Stimulated activated effector memory CD8-positive, alpha-beta T cell treated with anti-CD3 and anti-CD28 coated beads, Interleukin-12 subunit alpha, Interleukin-12 subunit beta, amount 100 ng/mL, for 72 hours (primary cell): ENCODE results near the gene ITGA6.
A peak's percentile ranks its signal among the peaks of the same experiment; 100 is the strongest.

ENCODE experiments used
- ATAC-seq: fragments of 150-1000 bp; cut with Tn5 transposase; 2 replicates; pipeline ENCODE4 v1.10.0; 2021
- DNase-seq, 2 donors: peaks; one replicate each; pipeline ENCODE4 v3.0.0; 2021 to 2022; ENCODE audit warnings: low spot score in 2 of 2
- H3K27ac Mint-ChIP-seq: one replicate; pipeline ENCODE4 v1.8.0; 2022; ENCODE audit warnings: mild to moderate bottlenecking, mixed read lengths
- H3K36me3 Mint-ChIP-seq: one replicate; pipeline ENCODE4 v1.8.0; 2022; ENCODE audit warnings: mild to moderate bottlenecking, mixed read lengths
- H3K4me1 Mint-ChIP-seq: one replicate; pipeline ENCODE4 v1.8.0; 2022; ENCODE audit warnings: mixed read lengths
- H3K4me3 Mint-ChIP-seq: one replicate; pipeline ENCODE4 v1.8.0; 2022; ENCODE audit warnings: mild to moderate bottlenecking, mixed read lengths
- H3K9me3 Mint-ChIP-seq: one replicate; pipeline ENCODE4 v1.8.0; 2022; ENCODE audit warnings: mixed read lengths

The ITGA6 gene

DNA sequence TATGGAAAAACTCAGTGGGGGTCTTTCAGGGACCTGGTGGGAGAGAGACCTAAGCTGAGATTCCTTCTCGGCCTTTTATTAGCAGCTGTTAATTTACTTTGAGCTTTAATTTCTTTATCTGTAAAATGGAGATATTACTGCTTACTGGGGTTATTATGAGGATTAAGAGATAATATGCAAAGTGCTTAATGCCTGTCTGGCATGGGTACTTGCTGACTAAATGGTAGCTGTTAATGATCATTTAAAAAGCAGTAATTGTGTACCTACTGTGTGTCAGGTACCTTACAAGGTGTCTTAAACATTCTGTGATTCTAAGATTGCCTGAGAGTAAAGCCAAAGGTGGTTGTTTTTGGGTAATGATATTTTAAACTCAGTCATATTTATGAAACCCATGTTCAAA lies 2.6 kb downstream of the ITGA6 start:
- Mint-ChIP-seq H3K9me3 (no peaks in the 10 kb centered on the region), H3K36me3 (no peaks in the 10 kb centered on the region), H3K4me1 (peaks cover 61% of the 10 kb centered on the region), H3K27ac (no peak overlapping the region), H3K4me3 (no peak overlapping the region)
- ATAC-seq = no peak
- DNase-seq = no peak

DNA sequence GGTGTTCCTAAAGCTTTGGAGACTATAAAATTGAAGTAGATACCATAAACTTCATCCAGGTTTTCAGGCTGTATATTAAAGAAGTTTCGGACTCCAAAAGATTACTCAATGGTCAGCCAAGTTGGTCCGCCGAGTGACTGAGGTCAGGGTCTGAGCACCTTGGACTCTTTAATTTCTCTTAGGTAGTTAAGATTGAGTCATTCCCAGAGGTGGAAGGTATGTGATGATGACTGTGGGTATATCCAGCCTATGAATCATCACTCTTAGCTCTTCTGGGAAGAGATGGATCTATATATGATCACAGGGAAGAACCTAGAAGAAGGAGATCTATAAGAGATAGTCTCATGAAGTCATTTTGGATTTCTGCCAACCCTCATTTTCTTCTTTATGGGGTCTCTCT lies 3.3 kb downstream of the ITGA6 start:
- DNase-seq = no peak
- H3K4me3 Mint-ChIP-seq = no peak overlapping the region
- no peak overlapping the region for H3K27ac Mint-ChIP-seq
- no peaks in the 10 kb centered on the region for H3K9me3 Mint-ChIP-seq
- no peaks in the 10 kb centered on the region for H3K36me3 Mint-ChIP-seq
- H3K4me1 Mint-ChIP-seq = peaks cover 66% of the 10 kb centered on the region
- ATAC-seq = no peak

DNA sequence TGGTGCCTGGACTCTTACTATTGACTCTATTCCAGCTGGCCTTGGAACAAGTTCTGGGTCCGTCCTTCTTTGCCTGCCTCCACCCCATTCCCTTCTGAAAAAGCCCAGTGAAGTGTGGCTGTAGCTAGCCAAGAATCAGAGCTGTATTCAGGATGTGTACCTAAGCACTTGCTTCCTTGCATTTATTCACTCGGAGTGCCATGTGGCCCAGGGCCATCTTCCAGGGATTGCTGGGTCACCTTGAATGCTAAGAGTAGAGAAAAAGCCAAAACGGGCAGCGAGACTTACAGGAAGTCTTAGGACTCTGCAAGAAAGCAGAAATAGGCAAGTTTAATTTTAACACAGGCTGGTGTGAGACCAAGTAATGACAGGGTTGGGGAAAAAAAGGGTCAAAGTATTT lies 4.1 kb downstream of the ITGA6 start:
- Mint-ChIP-seq H3K9me3 (no peaks in the 10 kb centered on the region), H3K27ac (no peak overlapping the region), H3K4me1 (peaks cover 70% of the 10 kb centered on the region), H3K4me3 (no peak overlapping the region), H3K36me3 (no peaks in the 10 kb centered on the region)
- DNase-seq (no peak), ATAC-seq (no peak)

DNA sequence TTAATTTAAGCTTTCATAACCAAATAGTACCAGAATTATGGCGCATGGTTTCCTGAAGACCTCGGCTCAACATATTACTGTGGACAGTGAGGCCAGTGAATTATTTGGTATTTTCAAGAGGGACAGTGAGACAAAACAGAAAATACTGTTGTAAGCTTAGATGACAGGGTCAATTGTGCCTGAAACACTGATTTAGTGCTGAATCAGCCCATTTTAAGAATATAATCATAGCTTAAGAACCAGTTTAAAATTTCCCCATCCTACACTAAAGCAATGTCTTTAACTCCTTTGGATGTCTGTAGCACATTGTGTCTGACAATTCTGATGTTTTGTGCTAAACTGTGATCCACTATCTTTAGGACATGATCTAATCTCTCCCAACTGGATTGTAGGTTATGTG lies 4.6 kb downstream of the ITGA6 start:
- Mint-ChIP-seq H3K36me3 (no peaks in the 10 kb centered on the region), H3K27ac (no peak overlapping the region), H3K4me3 (no peak overlapping the region), H3K4me1 (peaks cover 67% of the 10 kb centered on the region), H3K9me3 (no peaks in the 10 kb centered on the region)
- no peak for ATAC-seq
- DNase-seq = no peak

DNA sequence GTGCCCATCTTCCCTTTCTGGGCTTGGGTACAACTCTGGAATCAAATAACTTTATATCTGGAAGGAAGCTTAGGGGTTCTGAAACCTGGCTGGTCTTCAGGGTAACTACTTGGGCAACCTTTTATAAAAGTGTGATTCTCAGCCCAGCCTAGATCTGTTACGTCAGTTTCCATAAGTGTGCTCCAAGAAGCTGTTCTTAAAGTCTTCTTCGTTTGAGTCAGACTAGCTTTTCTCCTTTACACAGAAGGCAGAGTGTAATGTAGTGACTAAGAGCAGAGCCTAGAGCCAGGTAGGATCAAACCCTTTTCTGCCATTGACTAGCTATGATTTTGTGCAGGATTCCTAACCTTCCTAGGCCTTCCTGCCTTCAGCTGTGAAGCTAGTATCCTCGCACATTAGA lies 5.8 kb downstream of the ITGA6 start:
- no peak for ATAC-seq

DNA sequence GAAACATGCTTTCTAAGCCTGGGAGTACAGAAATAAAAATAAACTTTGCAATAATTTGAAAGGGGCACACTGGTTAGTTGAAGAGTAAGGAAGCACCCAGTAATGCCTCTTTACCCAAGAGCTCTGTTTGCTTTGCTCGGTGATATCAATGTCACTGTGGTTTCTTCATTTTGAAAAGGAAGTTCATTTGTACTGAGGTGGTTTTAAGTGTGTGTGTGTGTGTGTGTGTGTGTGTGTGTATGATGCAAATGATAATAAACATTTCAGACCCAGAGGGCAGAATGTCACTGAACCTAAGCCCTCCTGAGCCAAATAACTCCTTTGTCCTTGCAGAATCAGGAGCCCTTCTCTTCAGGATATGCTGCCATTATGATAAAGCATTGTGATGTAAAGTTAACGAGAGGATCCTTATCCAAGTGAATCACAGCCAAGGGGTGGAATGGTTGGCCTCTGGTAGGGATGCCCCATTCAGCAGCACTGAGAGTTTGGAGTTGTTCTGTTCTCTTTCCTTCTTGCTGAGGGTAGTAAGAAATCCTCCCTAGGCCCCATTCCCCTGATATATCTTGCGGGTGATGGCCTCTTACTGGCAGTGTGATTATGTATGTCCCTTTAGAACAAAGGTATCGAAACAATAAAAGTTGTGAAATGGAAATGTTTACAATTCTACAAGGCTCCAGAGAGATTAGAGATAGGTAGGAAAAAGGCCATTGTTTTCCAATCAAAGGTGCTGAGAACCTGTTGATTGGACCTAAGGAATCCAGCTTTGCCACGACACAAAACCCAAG lies 7.6 kb downstream of the ITGA6 start:
- Mint-ChIP-seq H3K36me3 (no peaks in the 10 kb centered on the region), H3K9me3 (no peaks in the 10 kb centered on the region), H3K4me3 (no peak overlapping the region), H3K27ac (no peak overlapping the region), H3K4me1 (peaks cover 49% of the 10 kb centered on the region)
- DNase-seq (no peak), ATAC-seq (peak; percentile 31)

More for the DNA sequence above, 5.8 kb downstream of the ITGA6 start:
- H3K4me3 Mint-ChIP-seq = no peak overlapping the region
- H3K9me3 Mint-ChIP-seq = no peaks in the 10 kb centered on the region
- DNase-seq = no peak
- H3K4me1 Mint-ChIP-seq = peaks cover 63% of the 10 kb centered on the region
- H3K36me3 Mint-ChIP-seq = no peaks in the 10 kb centered on the region
- H3K27ac Mint-ChIP-seq = no peak overlapping the region

DNA sequence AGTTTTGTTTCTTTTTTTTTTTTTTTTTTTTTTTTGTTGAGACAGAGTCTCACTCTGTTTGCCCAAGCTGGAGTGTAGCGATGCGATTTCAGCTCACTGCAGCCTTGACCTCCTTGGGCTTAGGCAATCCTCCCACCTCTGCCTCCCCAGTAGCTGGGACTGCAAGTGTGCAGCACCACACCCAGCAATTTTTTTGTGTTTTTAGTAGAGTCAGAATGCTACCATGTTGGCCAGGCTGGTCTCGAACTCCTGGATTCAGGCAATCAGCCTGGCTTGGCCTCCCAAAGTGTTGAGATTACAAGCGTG lies 8.2 kb downstream of the ITGA6 start:
- Mint-ChIP-seq H3K9me3 (no peaks in the 10 kb centered on the region), H3K4me3 (no peak overlapping the region), H3K4me1 (peaks cover 49% of the 10 kb centered on the region), H3K36me3 (no peaks in the 10 kb centered on the region), H3K27ac (no peak overlapping the region)
- no peak for DNase-seq
- ATAC-seq = no peak

DNA sequence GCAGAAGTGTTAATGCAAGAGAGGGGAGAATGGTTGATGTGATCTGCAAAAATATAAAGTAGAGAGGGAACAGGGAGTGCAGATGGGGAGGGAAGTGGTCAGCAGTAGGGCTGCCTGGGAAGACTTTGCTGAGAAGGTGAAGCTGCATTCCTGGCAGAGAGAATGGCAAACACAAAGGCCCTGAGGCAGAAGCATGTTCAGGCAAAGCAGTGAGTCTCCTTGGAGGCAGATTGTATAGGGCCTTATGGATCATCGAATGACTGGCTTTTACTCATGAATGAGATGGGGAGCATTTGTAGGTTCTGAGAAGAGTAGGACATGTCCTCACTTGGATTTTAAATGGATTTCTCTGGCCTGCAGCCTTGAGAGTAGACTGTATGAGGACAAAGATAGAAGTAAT lies 9.5 kb downstream of the ITGA6 start:
- Mint-ChIP-seq H3K9me3 (no peaks in the 10 kb centered on the region), H3K36me3 (no peaks in the 10 kb centered on the region), H3K27ac (no peak overlapping the region), H3K4me3 (no peak overlapping the region), H3K4me1 (peaks cover 46% of the 10 kb centered on the region)
- DNase-seq (no peak), ATAC-seq (no peak)

DNA sequence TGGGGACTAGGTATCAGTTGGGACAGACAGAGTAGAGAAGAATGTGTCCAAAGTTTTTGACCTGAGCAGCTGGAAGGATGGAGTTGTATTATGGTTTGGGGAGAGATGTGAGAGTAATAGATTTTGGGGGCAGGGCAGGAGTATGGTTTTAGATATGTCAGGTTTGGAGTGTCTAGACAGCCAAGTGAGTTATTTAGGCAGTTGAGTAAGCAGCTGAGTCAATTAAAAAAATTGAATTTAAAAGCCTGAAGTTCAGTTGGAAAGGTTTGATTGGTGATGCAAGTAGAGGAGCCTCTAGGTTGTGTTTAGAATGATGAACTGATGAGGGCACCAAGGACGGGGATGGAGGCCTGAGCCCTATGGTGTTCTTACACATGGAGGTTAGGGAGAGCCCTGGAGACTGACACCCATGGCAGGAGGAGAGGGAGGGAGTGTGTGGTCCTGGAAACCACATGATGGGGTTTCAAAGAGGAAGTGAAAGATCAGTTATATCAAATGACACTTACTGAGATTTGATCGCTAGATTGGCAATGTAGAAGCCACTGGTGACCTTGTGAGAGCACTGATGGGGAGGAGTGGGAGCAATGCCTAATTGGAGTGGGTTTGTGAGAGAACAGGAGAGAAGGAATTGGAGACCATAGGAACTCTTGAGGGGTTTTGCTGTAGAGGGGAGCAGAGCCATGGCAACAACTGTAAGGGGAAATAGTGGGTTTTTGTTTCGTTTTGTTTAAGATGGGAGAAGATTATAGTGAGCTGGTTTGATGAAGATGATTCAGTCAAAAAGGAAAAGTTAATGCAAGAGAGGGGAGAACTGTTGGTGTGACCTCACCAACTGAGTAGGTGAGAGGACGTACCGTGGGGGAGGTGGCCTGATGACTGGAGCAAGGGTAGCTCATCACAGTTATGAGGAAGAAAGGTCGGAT lies 10.3 kb downstream of the ITGA6 start:
- H3K9me3 Mint-ChIP-seq = no peaks in the 10 kb centered on the region
- DNase-seq (peak in 1 of 2 donors; percentile 64), ATAC-seq (peak; percentile 88)
- no peaks in the 10 kb centered on the region for H3K36me3 Mint-ChIP-seq
- no peak overlapping the region for H3K4me3 Mint-ChIP-seq
- peaks cover 51% of the 10 kb centered on the region for H3K4me1 Mint-ChIP-seq
- H3K27ac Mint-ChIP-seq = no peak overlapping the region

DNA sequence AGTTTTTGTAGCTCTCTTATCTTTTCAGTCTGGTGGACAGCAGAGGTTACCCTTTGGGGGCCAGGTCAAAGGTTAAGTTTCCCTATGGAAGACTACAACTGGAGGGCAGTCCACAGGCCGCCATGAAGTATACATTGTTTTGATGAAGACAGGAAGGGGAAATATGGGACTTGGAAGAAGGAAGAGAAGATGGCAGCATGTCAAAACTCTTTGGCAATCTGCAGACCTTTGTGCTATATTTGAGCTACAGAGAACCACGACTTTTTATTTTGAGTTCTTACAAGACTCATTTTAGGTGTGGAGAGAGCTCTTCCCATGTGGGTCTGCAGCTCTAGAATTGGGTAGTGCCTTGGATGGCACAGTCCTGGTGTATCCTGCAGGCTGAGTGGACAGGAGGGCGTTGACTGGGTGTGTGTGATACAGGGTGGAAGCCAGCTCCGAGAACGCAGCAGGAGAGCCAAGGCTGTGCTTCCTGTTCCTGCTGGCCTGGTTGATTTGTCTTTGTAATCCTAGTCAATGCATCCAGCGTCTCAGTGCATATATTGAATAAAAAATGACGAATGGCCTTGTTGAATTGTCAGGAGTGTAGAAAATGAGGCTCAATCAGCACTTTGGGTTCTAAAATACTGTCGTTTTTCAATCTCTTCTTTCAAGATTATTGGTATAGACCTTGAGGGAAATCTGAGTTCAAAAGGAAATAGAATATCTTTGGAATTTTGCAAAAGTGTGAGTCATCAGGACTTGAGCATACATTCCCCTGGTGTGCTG lies 11.5 kb downstream of the ITGA6 start:
- Mint-ChIP-seq H3K36me3 (no peaks in the 10 kb centered on the region), H3K27ac (no peak overlapping the region), H3K4me1 (peaks cover 40% of the 10 kb centered on the region), H3K9me3 (no peaks in the 10 kb centered on the region), H3K4me3 (no peak overlapping the region)
- DNase-seq (no peak), ATAC-seq (no peak)

DNA sequence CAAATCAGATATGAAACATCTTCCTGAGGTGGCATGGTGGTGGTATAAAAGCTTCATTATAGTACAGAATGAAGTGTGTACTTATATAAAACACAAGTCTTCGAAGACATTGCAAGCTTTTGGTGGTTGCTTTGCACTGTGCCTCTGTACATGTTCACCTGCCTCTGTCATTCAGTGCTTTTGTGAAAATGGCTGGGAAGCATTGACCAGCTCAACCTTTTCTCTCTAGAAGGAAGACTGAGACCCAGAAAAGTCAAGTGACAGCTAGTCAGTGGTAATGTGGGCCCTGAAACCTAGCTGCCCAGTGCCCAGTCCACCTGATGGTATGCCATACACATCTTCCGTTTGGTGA lies 12.1 kb downstream of the ITGA6 start:
- H3K4me3 Mint-ChIP-seq = no peak overlapping the region
- ATAC-seq (no peak), DNase-seq (no peak)
- H3K4me1 Mint-ChIP-seq = peaks cover 34% of the 10 kb centered on the region
- no peak overlapping the region for H3K27ac Mint-ChIP-seq
- H3K9me3 Mint-ChIP-seq = no peaks in the 10 kb centered on the region
- H3K36me3 Mint-ChIP-seq = no peaks in the 10 kb centered on the region

DNA sequence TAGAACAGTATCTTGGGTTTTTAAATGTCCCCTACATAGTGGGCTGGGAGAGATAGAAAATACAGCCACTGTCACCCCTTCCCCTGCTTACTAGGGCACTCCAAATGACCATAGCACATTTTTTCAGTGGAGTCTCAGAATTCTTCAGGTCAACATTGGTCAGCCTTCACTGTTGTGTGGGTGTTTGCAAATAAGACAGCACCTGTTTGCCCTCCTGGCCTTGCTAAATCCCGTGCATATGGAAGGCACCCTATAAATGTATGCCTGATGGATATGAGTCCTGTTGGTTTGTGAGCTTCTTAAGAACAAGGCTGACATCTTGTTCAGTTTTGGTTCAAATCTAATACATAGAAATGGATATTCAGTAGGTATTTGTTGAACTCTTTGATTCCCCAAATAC lies 12.5 kb downstream of the ITGA6 start:
- no peak overlapping the region for H3K27ac Mint-ChIP-seq
- no peak overlapping the region for H3K4me3 Mint-ChIP-seq
- H3K9me3 Mint-ChIP-seq = no peaks in the 10 kb centered on the region
- no peak for ATAC-seq
- no peaks in the 10 kb centered on the region for H3K36me3 Mint-ChIP-seq
- peaks cover 30% of the 10 kb centered on the region for H3K4me1 Mint-ChIP-seq
- no peak for DNase-seq

DNA sequence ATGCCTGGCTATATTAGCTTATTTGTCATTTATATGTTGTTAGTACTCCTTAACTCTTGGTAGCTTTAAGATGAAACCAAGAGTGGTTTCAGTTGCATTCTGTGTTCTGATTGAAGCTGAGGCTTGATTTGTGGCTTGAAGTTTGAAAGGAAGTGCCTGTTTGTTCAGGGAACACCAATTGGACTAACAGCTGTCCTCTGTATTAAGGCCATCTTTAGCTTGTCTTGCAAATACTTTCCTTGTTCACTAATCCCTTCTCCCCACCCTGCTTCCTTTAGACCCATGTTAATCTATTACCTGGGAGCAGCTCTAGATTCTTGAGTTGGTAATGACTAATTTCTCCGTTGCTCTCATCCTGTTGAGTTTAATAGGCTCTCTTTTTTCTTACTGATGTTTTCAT lies 13.4 kb downstream of the ITGA6 start:
- Mint-ChIP-seq H3K4me3 (no peak overlapping the region), H3K4me1 (peaks cover 23% of the 10 kb centered on the region), H3K27ac (no peak overlapping the region), H3K9me3 (no peaks in the 10 kb centered on the region), H3K36me3 (no peaks in the 10 kb centered on the region)
- no peak for DNase-seq
- no peak for ATAC-seq

DNA sequence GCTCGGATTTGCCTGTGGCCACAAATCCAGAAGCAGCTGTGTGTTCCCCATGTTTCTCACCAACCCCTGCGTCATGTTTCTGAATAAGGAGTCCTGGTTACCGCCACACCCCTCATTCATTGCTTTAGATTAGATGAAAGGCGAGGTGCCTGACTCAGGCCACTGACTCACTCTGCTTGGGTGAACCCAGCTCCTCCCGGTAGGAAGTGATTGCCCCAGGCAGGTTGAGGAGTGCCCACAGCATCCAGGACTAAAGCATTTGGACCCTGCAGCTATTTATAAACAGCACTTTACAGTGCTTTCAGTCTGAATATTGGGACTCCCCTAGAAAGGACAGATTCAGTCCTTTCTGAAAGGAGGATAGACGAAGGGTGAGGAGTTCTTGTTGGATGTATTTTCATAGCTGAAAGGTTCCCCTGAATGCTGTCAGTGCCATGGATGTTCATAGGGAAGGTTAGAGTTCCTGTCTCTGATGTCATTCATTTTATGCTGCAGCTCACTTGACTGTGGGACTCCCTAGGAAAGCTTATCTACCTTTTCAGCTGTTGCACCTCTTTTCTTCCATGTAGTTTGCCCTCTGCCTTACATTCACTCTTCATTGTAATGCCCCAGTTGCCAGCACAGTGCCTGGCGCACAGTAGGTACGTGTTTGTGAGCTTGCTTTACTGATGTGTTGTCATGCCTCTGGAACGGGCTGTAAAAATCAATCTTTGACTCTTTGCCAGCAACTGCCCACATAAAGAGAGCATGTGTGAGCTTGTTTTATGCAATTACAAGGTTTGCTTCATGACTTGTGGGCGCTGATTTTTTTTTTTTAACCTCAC lies 14.9 kb downstream of the ITGA6 start:
- ATAC-seq = peak; percentile 71
- Mint-ChIP-seq H3K4me3 (peak overlapping the region; percentile 9), H3K36me3 (no peaks in the 10 kb centered on the region), H3K4me1 (peaks cover 19% of the 10 kb centered on the region), H3K9me3 (no peaks in the 10 kb centered on the region), H3K27ac (no peak overlapping the region)
- no peak for DNase-seq

DNA sequence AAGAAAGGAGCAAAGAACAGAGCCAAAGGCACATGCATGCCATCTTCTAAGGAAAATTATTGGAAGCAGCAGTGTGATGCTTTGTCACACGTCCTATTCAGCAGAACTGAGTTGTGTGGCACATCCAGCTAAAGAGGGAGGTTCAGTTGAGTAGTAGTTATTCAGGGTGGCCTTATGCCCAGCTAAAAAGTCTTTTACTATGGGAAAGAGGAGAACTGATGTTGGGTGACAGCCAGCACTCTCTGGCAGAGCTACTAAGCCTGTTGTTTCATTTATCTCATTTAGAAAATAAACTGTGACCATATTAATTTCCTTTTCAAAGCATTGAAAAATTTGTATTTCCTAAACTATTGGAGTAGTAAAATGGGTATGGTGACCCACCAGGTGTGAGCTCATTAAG lies 18.5 kb downstream of the ITGA6 start:
- H3K27ac Mint-ChIP-seq = no peak overlapping the region
- H3K4me3 Mint-ChIP-seq = no peak overlapping the region
- DNase-seq = no peak
- H3K36me3 Mint-ChIP-seq = no peaks in the 10 kb centered on the region
- ATAC-seq = no peak
- H3K4me1 Mint-ChIP-seq = peaks cover 47% of the 10 kb centered on the region
- no peaks in the 10 kb centered on the region for H3K9me3 Mint-ChIP-seq
